Pons (tissue), 1 donor: ENCODE measurements around the gene MAPK8IP1.

Experiments used
- DNase-seq: peaks from one replicate; pipeline ENCODE4 v3.0.0-alpha.2; 2016; ENCODE audit warnings: low spot score

Gene MAPK8IP1

DNA sequence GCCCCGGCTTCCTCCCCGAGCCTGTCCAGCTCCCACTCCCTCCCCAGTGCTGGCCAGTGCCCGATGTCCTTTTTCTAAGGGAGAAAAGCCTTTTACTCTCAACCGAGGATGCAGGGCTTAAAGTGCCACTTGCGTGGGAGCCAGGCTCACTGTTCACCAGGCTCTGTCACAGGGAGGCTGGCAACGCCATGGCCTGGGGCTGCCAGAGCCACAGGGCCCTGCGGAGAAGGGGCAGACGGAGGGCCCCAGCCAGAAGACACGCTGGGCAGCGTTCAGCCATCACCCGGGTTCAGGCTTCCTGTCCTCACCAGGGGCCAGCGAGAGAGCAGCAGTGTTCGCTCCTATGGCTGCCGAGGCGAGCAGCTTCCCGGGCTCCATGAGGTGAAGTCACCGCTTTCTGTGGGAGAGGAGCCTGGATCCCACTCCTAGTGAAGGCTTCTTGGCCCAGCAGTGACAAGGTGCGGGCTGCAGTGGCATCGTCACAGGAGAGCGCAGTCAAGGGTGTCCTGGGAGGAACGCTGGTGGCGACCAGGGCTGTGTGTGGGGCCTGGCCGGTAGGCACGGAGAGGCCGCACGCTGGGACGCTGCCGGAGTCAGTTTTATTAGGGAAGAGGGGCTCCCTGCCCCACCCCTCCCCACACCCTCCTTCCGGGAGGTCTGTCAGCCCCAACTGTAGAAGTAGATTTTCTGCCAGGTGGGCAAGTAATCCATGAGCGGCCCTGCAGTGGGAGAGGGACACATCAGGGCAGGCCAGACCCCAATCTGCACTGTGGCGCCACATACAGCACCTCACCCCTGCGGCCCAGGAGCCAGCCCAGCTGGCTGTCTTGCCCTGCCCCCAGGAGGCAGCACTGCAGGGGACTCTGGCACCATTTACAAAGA lies 24.4 kb downstream of the MAPK8IP1 start:
- DNase-seq = no peak

DNA sequence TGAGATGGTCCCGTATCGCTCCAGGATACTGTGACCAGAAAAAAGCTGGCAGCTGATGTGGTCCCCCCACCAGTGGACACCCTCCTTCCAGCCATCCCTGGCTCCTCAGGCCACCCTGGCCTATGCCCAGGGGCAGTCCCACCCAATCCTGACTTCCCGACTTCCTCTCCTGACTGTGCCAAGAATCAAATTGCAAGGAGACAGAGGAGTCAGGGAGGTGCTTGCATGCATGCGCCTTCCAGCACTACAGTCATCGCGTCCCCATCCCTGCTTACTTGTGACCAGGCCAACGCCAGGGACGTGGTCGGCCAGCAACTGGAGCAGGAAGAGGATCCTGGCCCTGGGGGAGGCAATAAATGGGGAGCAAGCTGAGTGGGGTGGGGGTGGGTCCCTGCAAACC lies 25.2 kb downstream of the MAPK8IP1 start:
- DNase-seq = no peak

DNA sequence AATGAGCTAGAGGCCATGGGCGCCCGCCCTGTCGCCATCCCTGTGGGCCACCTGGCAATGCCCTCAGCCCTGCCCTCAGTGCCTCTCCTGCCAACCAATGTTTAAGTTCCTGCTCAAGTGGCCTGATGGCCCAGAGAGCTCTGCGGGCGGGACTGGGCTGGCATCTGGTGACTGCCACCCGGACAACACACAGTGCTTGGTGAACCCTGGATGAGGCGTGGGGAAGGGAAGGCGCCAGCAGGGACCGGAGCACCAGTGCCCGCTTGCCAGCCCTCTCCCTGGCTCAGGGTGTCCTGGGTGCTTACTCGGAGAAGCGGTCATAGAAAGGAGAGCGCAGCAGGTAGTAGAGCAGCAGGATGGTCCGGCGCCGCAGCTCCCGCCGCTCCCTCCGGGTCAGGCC lies 28.1 kb downstream of the MAPK8IP1 start:
- no peak for DNase-seq

DNA sequence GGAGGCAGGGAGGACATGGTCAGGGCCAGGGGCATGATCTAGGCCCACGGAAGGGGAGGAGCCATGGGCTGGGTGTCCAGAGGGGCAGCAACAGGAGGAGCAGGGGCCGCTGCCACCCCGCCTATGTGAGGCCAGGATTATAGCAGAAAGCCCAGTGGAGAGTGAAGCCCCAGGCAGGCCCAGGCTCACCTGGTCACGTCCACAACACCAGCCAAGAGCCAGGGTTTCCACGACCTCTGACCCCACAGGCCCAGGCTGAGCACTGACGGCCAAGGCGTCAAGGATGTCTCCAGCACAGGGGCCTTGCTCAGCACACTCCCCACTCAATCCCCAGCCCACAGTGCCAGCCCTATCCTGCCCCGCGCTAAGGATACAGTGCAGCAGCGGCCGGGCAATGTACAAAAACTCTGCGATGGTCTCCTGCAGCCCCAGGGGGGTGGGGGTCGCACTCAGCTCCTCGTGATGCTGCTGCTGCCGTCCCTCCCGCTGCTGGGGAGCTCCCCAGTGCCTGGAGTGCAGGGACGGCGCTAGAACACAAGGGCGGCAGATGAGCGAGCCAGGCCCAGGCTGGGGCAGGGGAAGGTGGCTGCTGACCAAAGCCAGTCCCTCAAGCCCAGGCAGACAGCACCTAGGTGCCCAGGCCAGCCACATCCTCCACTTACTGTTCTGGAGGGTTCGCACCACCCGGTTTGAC lies 28.6 kb downstream of the MAPK8IP1 start:
- no peak for DNase-seq

DNA sequence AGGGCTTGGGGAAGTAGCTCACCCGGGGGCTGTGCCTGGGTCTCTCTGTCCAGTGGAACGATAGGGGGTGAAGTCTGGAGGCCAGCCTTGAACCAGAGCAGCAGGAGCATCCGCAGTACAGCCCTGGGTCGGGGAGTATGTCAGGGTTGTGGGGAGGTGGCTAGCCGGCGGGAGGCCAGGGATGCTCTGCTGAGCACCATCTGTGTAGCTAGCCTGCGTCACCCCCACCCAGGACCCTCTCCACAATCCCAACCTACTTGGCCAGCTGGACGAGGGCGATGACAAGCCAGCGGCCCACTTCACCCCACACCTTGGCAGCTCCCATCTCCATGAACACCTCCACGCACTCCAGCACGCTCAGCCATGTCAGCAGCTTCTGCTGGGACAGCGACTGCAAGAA lies 30.0 kb downstream of the MAPK8IP1 start:
- DNase-seq = no peak

DNA sequence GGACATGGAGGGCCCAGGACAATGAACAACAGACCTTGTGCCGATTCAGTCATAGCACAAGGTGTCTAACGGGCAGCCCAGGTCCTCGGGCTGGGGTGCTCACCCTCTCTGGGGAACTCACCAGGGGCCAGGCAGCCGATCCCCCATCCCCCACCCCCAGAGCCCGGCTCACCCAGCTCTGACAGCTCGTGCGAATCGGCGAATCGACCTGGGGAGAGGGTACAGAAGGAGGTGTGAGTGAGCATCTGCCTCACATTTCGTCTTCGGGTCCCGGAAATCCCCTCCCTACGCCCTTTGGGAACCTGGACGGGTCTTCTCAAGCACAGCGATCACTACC lies 31.8 kb downstream of the MAPK8IP1 start:
- no peak for DNase-seq

DNA sequence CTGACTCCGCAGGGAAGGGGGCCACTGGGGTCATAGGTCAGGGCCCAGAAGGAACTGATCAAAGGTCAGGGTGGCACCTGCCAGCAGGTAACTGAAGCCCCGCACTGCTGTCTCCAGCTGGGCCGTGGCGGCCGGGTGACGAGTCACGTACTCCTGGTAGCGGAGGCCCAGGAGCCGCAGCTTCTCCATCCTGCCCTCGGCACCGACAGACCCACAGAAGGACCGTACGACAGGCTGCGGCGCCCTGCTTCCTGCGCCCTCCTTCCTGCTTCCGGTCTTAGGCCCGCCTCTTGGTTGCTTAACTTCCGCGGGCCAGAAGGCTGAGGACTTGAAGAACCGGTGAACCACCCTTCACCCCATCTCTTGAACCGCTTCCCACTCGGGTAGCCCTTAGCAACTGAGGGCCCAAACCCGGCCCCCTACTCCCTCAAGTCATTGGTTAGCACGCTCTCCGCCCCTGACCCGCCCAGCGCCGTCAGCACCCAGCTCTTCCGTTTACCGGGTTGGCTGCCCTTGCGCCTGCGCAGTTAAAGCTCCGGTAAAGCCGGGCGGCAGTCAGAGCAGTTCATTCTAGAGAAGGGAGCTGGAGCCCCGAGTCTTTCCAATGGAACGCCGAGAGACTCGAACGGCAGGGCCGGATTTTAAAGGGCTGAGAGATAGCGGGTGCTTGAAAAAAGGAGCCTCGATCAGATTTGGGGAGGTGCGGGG lies 32.3 kb downstream of the MAPK8IP1 start, which contains the start of gene PEX16:
Gene PEX16 (minus strand): TSS at position 255 of the 708 bp plus-strand sequence. CDS start 66 bp downstream, at position 189.
- peak; percentile 98 for DNase-seq

DNA sequence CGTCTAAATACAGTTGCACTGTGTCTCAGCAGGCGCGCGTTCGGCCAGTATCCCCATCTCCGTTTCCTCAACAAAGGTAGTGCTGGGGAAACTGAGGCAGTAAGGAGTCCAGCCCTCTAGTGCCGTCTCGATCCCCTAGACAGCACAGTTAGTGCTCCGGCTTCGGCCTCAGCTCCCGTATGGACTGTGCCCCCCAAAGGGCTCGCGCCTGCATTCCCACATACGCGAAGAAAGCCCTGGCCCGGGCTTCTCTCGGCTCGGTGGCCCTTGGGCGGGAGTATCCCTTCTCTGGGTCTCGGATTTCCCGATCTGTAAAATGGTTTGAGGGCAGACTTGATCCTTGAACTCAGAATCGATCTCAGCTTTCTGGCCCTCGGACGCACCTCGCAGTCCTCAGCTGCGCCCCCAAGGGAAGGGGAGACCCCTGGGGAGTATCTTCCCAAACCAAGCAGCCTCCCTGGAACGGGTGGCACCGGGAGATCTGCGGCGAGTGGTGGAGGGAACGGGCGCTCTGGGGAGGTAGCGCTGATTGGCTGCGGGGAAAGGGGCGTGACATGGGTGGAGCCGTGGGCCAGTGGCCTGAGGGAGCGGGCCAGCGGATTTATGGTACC lies 33.0 kb downstream of the MAPK8IP1 start:
- DNase-seq = peak; percentile 80

DNA sequence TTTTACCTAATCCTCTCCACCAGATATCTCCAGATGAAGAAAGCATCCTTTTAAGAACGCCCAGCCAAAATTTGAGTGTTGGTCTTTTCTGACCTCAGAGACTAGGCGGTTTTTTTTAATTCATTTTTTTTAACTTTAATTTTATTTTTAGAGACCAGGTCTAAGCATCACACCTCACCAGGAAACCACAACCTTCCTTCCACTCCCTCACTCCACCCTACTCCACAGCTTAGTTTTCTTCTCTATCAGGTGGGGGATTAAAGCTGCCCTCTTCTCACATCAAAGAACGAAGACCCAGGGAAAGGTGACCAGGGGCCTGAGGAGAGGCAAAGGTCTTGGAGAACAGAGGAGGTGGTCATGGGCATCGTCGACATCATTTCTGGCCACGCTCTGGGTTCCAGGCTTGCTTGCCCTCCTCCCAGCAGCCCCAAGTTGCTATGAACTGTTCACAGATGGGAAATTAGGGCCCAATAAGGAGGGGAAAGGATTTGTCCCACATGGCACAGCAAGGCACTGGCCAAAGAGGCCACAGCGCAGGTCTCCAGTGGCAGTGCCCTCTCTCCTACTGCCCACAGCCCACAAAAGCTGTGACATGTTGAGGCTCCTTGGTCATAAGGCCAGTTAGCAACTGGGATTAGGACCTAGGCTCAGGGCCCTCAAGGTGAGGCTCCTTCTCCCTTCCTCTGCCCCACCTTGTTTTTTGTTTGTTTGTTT lies 33.7 kb downstream of the MAPK8IP1 start:
- no peak for DNase-seq

DNA sequence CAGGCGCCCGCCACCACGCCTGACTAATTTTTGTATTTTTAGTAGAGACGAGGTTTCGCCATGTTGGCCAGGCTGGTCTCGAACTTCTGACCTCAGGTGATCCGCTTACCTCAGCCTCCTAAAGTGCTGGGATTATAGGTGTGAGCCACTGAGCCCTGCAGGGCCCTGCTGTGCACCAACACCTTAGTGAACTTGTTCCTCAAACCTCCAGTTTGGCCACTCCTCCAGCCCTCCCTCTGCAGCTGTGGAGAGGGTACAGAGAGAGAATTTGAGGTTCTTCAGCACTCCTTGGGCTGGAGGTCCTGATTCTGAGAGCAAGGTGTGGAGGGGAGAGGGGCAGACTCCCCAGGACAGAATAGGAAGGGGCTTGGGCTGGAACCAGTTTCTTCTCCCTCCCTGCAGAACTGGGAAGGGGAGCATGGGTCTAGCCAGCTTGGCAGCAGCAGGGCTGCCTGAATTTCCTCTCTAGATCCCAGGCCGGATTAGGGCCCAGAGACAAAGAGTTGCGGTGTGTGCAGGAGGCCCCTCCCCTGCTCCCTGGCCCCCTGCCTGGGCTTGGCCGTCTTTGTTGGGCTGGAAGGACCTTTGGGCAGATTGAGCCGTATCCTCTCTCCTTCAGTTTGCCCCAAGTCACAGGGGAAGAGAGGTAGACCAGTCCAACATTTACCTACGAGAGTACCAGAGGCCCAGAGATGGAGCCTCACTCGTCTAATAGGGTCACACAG lies 34.5 kb downstream of the MAPK8IP1 start:
- DNase-seq = no peak

DNA sequence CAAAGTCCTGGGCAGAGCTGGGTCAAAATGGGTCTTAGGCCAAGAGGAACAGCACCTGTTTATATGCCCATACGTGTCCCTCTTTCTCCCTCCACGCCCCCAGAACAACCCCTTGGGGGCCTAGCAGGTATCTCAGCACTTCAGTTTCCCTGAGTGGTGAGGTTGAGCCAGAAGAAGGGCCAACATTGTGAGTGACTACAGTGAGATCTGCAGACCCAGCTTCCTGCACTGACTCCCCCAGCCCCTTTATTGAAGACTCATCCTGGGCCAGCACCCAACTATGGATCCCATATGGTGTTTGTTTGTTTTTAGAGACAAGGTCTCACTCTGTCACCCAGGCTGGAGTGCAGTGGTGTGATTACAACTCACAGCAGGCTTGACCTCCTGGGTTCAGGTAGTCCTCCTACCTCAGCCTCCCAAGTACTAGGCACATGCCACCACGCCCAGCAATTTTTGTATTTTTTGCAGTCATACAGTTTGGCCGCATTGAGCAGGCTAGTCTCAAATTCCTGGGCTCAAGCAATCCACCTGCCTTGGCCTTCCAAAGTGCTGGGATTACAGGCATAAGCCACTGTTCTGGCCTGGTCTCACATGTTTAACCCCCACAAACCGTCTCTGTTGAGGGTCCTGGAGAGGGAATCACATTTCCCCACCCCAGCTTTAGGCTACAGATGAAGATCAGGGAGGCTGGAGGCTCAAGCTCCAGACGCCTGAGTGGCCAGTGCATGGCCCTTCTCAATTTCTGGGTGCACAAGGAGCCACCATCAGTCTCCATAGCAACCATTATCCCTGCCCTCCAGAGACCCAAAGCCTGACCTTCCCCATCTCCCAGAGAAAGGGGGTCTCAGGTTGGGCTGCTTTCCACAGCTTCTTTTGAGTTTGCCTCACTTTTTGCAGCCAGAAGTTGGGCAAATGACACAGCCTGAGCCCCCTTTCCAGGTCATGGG lies 35.4 kb downstream of the MAPK8IP1 start:
- DNase-seq = no peak

DNA sequence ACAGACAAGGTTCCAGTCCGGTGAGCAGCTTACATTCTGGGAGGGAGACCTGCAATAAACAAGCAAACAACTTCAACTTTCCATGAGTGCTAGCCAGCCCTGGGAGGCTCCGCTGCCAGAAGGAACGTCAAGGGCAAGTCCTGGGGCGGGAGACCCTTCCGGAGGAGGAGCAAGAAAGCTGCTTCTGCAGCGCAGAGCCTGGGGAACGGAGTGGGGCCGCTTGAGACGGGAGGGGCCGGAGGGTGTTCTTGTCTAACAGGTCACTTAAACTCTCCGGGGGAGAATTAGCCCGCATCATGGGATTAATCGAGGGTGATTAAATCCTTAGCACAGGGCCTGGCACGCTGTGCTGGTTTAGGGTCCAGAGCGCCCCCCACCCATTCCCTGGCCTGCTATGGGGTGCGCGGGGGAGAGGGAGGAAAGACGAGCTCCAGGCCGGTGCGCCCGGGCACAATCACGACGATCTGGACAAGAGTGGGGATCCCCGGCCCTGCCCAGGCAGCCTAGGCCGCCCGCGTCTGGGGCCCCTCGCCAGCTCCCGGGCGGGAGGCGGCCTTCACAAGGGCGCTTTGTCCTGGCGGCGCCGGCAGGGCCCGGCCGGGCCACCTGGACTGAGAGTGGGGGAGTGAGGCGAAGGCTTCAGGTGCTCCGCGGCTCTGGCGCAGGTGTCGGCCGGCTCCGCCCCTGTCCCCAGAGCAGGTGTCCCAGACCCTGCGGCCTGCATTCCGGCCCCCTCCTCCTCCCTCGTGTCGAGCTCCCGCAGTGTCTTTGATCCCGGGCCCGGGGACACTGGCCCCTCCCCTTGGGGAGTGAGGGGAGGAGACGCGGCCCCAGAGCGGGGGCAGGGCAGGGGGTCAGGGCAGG lies 36.3 kb downstream of the MAPK8IP1 start:
- no peak for DNase-seq

DNA sequence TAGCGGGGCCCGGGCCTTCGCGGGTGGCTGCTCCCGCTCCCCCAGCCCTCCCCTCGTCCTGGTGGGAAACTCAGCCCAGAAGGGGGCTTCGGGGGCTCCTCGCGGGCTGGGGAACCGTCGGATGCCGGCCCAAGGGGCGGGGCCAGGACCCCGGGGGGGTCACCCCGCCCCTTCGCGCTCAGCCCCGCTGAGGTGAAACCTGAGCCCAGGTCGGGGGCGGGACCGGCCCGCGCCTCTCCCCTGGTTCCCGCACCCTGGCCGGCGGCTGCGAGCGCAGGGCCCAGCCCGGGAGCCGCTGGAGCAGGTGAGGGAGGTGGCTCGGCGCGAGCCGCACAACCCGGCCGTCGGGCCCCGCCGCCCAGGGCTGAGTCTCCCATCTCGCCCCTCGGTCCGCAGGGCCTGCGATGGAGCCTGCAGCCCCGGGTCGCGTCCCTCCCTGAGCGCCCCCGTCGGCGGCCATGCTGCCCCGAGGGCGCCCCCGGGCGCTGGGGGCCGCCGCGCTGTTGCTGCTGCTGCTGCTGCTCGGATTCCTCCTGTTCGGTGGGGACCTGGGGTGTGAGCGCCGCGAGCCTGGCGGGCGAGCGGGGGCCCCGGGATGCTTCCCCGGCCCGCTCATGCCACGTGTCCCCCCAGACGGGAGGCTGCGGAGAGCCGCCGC lies 37.1 kb downstream of the MAPK8IP1 start, which contains the start of gene LARGE2:
Gene LARGE2 (plus strand): TSS at position 232 of the 658 bp plus-strand sequence. CDS start 227 bp downstream, at position 459.
- no peak for DNase-seq

DNA sequence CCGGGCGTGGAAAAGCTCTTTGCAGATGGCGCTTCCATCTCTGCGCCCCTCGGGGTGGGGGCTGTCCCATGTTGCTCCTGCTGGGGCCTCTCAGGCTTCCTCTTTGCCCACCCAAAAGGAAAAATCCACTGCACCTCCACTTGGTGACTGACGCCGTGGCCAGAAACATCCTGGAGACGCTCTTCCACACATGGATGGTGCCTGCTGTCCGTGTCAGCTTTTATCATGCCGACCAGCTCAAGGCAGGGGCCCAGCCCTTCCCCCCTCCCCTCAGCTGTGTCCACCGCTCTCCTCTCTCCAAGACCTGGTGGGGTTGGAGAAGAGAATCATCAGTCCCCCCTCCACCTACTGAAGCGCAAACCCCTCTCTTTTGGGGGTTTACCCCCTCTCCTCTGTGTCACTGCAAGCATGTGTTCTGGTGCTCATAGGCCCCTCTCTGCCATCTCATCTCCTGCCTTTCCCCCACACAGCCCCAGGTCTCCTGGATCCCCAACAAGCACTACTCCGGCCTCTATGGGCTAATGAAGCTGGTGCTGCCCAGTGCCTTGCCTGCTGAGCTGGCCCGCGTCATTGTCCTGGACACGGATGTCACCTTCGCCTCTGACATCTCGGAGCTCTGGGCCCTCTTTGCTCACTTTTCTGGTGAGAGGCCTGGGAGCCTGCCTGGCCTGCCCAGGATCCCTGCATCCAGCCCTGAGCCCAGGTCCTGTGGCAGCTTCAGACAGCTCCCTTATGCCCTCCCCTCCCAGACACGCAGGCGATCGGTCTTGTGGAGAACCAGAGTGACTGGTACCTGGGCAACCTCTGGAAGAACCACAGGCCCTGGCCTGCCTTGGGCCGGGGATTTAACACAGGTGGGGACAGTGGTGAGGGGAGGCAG lies 38.8 kb downstream of the MAPK8IP1 start:
- no peak for DNase-seq

DNA sequence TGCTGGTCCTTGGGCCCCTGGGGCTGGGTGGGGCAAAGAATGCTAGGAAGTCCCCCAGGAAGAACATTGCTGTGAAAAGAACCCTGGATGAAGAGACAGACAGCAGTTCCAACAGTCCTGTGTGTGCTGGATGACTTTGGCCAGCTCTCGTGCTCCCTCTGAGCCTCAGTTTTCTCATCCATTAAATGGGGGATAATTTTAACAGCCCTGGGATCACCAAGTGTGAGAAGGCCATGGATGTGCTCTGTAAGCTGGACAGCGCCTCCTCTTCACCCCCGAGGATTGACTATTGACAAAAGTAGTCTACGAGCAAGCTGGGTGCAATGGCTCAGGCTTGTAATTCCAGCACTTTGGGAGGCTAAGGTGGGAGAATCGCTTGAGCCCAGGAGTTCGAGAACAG lies 39.5 kb downstream of the MAPK8IP1 start:
- DNase-seq = no peak

DNA sequence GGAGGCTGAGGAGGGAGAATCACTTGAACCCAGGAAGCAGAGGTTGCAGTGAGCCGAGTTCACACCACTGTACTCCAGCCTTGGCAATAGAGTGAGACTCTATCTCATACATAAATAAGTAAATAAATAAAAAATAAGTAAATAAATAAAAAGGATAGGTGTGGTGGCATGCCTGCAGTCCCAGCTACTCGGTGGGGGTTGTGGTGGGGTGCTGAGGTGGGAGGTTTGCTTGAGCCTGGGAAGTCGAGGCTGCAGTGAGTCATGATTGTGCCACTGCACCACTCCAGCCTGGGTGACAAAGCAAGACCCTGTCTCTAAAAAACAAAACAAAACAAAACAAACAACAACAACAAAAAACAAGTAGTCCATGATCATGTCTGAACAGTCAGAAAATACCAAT lies 40.1 kb downstream of the MAPK8IP1 start:
- DNase-seq = no peak

DNA sequence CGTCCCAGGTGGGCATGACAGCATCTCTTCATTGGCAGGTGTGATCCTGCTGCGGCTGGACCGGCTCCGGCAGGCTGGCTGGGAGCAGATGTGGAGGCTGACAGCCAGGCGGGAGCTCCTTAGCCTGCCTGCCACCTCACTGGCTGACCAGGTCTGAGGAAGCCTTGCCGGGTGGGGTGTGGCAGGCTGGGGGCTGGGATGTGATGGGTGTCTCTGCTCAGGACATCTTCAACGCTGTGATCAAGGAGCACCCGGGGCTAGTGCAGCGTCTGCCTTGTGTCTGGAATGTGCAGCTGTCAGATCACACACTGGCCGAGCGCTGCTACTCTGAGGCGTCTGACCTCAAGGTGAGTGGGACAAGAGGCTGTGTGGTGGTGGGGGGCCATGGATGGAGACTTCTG lies 40.5 kb downstream of the MAPK8IP1 start:
- no peak for DNase-seq
